HepG2 (cell line): ENCODE measurements around the gene TF. TPM values are rescaled to one million over a fixed set of nuclear protein-coding genes. Genes with fewer than 3 reads are reported as not detected.

Source experiments
- AKAP8 ChIP-seq: sonication (generic); formaldehyde crosslinking; IDR thresholded peaks from 2 replicates; pipeline ENCODE4 v1.5.1; 2020; ENCODE audit warnings: mild to moderate bottlenecking, missing genetic modification reagents
- ARID3A ChIP-seq: IDR thresholded peaks from 2 replicates; pipeline ENCODE4 v1.6.1; 2012; ENCODE audit warnings: low read depth, low read length, improper control_type of control experiment
- GABPA ChIP-seq, 2 experiments: IDR thresholded peaks; 2 replicates each; pipeline ENCODE4 v1.6.1; 2011 to 2016; ENCODE audit warnings: low read depth in 2 of 2, low read length in 1 of 2, missing biosample characterization in 1 of 2, missing genetic modification characterization in 1 of 2
- GABPB1 ChIP-seq: IDR thresholded peaks from 2 replicates; pipeline ENCODE4 v1.6.1; 2016; ENCODE audit warnings: mild to moderate bottlenecking, missing genetic modification reagents, moderate library complexity, missing compliant biosample characterization
- GPBP1L1 ChIP-seq: sonication (generic); formaldehyde crosslinking; IDR thresholded peaks from 2 replicates; pipeline ENCODE4 v1.5.0; 2020; ENCODE audit warnings: mild to moderate bottlenecking, missing genetic modification reagents
- HMG20A ChIP-seq: IDR thresholded peaks from 2 replicates; pipeline ENCODE4 v1.6.1; 2016; ENCODE audit warnings: borderline replicate concordance
- JDP2 ChIP-seq: sonication (generic); formaldehyde crosslinking; IDR thresholded peaks from 2 replicates; pipeline ENCODE4 v1.8.1; 2022; ENCODE audit warnings: missing genetic modification reagents, borderline replicate concordance
- JUNB ChIP-seq: sonication (generic); formaldehyde crosslinking; IDR thresholded peaks from 2 replicates; pipeline ENCODE4 v1.8.0; 2022; ENCODE audit warnings: missing genetic modification reagents, mild to moderate bottlenecking, borderline replicate concordance
- MIER2 ChIP-seq: IDR thresholded peaks from 2 replicates; pipeline ENCODE4 v1.6.1; 2016; ENCODE audit warnings: missing biosample characterization, missing genetic modification reagents
- NRL ChIP-seq: sonication (generic); formaldehyde crosslinking; IDR thresholded peaks from 2 replicates; pipeline ENCODE4 v1.5.0; 2020; ENCODE audit warnings: missing genetic modification reagents, mild to moderate bottlenecking, moderate library complexity, borderline replicate concordance
- SMAD3 ChIP-seq: sonication (generic); formaldehyde crosslinking; IDR thresholded peaks from 2 replicates; pipeline ENCODE4 v1.4.0; 2020; ENCODE audit warnings: missing genetic modification reagents
- SPEN ChIP-seq: sonication (generic); formaldehyde crosslinking; IDR thresholded peaks from 2 replicates; pipeline ENCODE4 v1.5.1; 2020; ENCODE audit warnings: low read depth, mild to moderate bottlenecking, missing genetic modification reagents
- ZBTB14 ChIP-seq: sonication (generic); formaldehyde crosslinking; IDR thresholded peaks from 2 replicates; pipeline ENCODE4 v1.4.0; 2020; ENCODE audit warnings: missing genetic modification reagents
- ZFP37 ChIP-seq: sonication (generic); formaldehyde crosslinking; IDR thresholded peaks from 2 replicates; pipeline ENCODE4 v1.4.0; 2020; ENCODE audit warnings: missing genetic modification reagents, borderline replicate concordance
- ZMAT5 ChIP-seq: sonication (generic); formaldehyde crosslinking; IDR thresholded peaks from 2 replicates; pipeline ENCODE4 v1.5.0; 2020; ENCODE audit warnings: mild to moderate bottlenecking, low read depth, missing genetic modification reagents, borderline replicate concordance
- ZNF101 ChIP-seq: sonication (generic); formaldehyde crosslinking; IDR thresholded peaks from 2 replicates; pipeline ENCODE4 v1.4.0; 2020; ENCODE audit warnings: mild to moderate bottlenecking, low read depth, missing genetic modification reagents, borderline replicate concordance
- ZNF136 ChIP-seq: sonication (generic); formaldehyde crosslinking; IDR thresholded peaks from 2 replicates; pipeline ENCODE4 v1.8.1; 2022; ENCODE audit warnings: low read depth, mild to moderate bottlenecking, moderate library complexity, missing genetic modification reagents
- ZNF232 ChIP-seq: sonication (generic); formaldehyde crosslinking; IDR thresholded peaks from 2 replicates; pipeline ENCODE4 v1.4.0; 2020; ENCODE audit warnings: missing genetic modification reagents, borderline replicate concordance
- ZNF276 ChIP-seq: sonication (generic); formaldehyde crosslinking; IDR thresholded peaks from 2 replicates; pipeline ENCODE4 v1.4.0; 2020; ENCODE audit warnings: mild to moderate bottlenecking, low read depth, missing genetic modification reagents
- ZNF761 ChIP-seq: sonication (generic); formaldehyde crosslinking; conservative IDR thresholded peaks from 2 replicates; pipeline ENCODE4 v1.4.0; 2020; ENCODE audit warnings: mild to moderate bottlenecking, missing genetic modification reagents
- polyA plus RNA-seq, 8 experiments: library from polyadenylated mRNA; depleted of rRNA in 3 of 8; stranded (reverse) in 7 of 8; unstranded in 1 of 8; fragments of >200 nt; fragmentation: Illumina TruSeq in 4 of 8; extraction: Trizol in 4 of 8; gene quantifications; 2 replicates each; pipeline versions ENCODE4 v1.2.1 to v1.2.3, GENCODE V29; 2011 to 2016; ENCODE audit warnings: low read depth in 4 of 8, missing spikeins in 1 of 8, mixed read lengths in 1 of 8; ENCODE audit not compliant: insufficient read depth in 1 of 8
- total RNA-seq, 5 experiments: library from RNA; depleted of rRNA; stranded (reverse); fragments of >200 nt; fragmentation: Illumina TruSeq; extraction: Trizol; gene quantifications; 2 replicates each; pipeline ENCODE4 v1.2.3, GENCODE V29; 2016; ENCODE audit warnings: low read depth in 1 of 5
- TF ChIP-seq, protein P1 (sequence below): sonication (generic); formaldehyde crosslinking; IDR thresholded peaks from 2 replicates; pipeline ENCODE4 v1.8.0; 2022; ENCODE audit warnings: low read depth, missing genetic modification reagents

The TF gene
- total and polyA plus RNA-seq, 2 of the 13 experiments (the other 11 are each of a cell fraction or from before 2014, with no cell fraction given) = 10,074 to 11,821 TPM

- TF ChIP-seq ZBTB14 (no peak), GPBP1L1 (CRISPR knock-in tag) (no peak), NRL (CRISPR knock-in tag) (no peak), SPEN (CRISPR knock-in tag) (no peak), ARID3A (no peak), GABPB1 (CRISPR knock-in tag) (no peak), ZNF761 (CRISPR knock-in tag) (no peak), ZNF101 (CRISPR knock-in tag) (no peak), ZFP37 (CRISPR knock-in tag) (no peak), ZNF276 (CRISPR knock-in tag) (no peak), AKAP8 (CRISPR knock-in tag) (no peak), GABPA (IDR thresholded peaks at IDR 0.05; ENCODE audit: low read depth, low read length) (no peak), GABPA (CRISPR knock-in tag; IDR thresholded peaks at IDR 0.05; ENCODE audit: low read depth) (no peak), JUNB (CRISPR knock-in tag) (0 out of 2 replicates have a peak, but pooled peaks have one; percentile 5), HMG20A (CRISPR knock-in tag) (no peak), JDP2 (CRISPR knock-in tag) (no peak), ZNF232 (CRISPR knock-in tag) (no peak), SMAD3 (CRISPR knock-in tag) (no peak), ZNF136 (CRISPR knock-in tag) (no peak), ZMAT5 (CRISPR knock-in tag) (no peak), MIER2 (CRISPR knock-in tag) (no peak)
- TF ChIP-seq, protein P1, sequence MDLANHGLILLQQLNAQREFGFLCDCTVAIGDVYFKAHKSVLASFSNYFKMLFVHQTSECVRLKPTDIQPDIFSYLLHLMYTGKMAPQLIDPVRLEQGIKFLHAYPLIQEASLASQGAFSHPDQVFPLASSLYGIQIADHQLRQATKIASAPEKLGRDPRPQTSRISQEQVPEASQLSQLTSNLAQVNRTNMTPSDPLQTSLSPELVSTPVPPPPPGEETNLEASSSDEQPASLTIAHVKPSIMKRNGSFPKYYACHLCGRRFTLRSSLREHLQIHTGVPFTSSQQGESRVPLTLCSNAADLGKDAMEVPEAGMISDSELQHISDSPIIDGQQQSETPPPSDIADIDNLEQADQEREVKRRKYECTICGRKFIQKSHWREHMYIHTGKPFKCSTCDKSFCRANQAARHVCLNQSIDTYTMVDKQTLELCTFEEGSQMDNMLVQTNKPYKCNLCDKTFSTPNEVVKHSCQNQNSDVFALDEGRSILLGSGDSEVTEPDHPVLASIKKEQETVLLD = no peak
These were observed 496 bp downstream of the TF start (continued) for GRCh38 chr3:133746712-133747066.
